Endometrial microvascular endothelial cells (primary cell): ENCODE data around the gene SAA2. TPM values are rescaled to one million over a fixed set of nuclear protein-coding genes. Genes with fewer than 3 reads are reported as not detected.
"Not testable (repeated sequence)": the region's sequence is repeated elsewhere in the genome, so short reads cannot be mapped to it uniquely, and the experiment has no call there.

Source experiments
- in situ Hi-C: cut with HindIII; loops from 2 replicates; pipeline ENCODE4 v1.10.0; 2017; ENCODE audit warnings: low sequenced_read_pairs, low pct_unique_long_range_greater_than_20kb; ENCODE audit errors: inconsistent ontology term
- total RNA-seq: library from RNA; depleted of rRNA; stranded (reverse); fragments of >200 nt; gene quantifications from one replicate; pipeline ENCODE4 v1.2.3, GENCODE V29; 2015; ENCODE audit errors: inconsistent ontology term

The SAA2 gene
- total RNA-seq, 1 donor from 2014 or later = not detected

DNA sequence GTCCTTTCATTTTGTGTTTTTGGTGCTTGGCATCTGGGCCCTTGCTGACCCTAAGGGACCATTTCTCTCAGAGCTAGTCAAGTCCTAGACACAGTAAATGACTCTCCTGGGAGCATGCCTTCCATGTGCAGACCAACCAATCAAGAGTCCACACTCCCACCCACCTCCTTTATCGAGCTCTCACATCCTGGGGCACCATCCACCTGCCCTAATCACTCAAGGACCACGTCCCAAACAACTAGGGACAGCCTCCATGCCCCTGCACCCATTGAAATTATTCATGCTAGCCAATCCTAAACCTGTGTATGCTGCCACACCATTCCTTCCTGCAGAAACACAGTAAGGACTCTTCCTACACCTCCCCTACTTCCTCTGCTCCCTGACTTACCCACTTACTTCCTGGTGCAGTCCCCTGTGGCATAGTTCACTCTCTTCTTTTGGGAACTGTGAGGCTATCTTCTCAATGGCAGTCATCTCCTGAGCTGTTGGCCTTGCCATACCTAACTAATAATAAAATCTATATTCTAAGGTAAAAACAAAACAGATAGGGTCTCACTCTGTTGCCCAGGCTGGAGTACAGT, 6.4 kb upstream of the SAA2 start:
- in situ Hi-C loops = no loop called here

DNA sequence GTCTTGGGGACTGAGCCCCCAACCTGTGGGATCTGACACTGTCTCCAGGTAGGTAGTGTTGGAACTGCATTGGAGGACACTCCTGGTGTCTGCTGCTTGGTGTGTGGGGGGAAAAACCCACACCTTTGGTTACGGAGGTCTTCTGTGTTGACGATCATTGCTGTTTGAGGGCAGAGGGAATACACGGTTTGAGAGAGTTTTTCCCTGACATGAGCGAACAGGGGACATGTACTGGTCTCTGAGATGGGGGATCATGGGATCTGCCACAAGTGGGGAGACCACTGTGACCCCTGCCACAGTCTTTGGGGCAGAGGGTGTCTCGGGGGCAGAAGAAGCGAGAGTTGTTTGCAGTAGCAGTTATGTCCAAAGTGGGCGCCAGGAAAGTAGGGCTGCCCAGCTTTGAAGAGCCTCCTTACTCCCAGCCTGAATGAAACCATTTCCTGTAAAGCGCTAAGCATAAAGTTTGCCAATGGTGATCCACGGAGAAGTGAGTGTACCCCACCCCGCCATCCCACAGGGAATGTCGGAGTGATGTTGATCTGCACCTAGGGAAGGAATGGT, 5.4 kb upstream of the SAA2 start:
- in situ Hi-C loops = no loop called here

DNA sequence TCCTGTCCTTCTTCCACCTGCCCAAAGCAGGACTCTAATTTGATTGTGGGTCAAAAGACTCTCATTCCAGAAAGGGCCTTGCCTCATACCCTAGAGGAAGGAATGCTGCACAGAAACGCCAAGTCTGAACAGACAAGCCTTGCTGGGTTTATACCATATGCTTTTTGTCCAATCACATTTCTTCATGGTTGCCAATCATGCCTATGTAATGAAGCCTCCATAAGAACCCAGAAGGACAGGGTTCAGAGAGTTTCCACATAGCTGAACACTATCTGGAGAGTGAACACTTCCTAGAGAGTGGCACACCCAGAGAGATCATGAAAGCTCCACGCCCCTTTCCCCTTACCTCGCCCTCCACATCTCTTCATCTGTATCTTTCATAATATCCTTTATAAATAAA, 4.8 kb upstream of the SAA2 start:
- in situ Hi-C loops = no loop called here

GRCh38 chr11:18247191-18247581, 1.3 kb downstream of the SAA2 start:
- in situ Hi-C loops = not testable (repeated sequence)

DNA sequence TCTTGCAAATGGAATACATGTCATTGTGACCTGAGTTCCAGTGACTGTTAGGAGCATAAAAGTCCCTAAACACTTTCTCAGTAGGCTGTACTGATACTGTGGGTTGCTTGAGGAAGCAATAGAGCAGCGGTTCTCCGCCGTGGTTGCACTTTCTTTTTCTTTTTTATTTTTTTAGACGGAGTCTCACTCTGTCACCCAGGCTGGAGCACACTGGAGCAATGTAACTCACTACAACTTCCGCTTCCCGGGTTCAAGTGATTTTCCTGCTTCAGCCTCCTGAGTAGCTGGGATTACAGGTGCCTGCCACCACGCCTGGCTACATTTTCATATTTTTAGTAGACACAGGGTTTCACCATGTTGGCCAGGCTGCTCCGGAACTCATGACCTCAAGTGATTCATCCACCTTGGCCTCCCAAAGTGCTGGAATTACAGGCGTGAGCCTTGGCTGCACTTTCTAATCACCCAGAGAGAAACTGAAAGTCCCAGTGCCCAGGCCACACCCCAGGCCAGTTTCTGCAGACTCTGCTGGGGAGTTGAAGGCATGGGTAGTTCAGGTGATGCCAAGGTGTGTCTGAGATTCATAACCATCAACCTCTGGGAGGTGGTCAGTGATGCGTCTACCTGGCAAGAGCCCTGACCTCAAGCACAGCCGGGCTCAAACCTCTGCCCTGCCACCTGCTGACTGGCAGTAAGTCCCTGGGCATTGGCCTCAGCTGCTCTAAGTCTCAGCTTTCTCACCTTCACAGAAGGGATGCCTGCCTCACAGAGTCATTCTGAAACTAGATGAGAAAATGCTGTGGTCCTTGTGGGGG, 1.9 kb downstream of the SAA2 start:
- in situ Hi-C loops = not testable (repeated sequence)

DNA sequence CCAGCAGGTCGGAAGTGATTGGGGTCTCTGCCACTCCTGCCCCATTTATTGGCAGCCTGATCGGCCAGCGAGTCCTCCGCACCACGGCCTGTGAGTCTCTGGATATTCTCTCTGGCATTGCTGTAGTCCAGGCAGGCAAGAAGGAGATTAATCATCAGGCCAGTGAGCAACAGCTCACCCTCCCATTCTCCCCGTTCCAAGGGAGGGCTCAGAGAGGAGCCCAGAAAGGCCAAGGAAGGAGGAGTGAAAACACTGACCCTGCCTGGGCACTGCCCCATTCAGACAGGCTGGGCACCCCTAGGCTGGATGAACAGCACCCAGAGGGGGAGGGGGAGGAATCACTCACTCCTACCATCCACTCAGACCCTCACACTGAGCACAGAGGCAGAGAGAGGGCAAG, 3.1 kb downstream of the SAA2 start:
- in situ Hi-C loops = no loop called here

DNA sequence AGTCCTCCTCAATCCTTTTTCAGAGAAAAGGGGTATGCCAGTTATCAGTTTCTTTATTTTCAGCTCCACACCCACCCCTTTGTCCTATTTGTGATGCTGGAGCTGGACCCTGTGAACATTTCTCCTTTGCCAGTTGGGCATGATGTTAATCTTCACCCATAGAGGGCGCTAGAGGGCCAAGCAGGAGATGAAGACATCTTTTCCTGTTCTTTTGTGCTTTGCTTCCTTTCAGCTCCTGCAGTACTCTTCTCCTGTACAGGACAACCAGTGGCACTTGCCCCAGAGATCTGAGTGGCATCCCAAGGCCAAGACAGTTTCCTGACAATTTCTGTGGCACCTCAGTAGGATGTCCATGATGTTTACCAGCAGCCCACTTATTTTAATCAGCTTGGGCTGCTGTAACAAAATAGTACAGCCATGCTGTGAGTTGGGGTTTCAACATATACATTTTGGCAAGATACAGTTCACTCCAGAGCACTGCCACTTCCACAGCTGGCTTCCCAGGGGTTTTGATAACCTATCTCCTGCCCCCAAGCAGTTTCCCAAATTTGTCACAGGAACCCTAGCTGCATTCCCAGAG, 4.6 kb downstream of the SAA2 start:
- in situ Hi-C loops = no loop called here

DNA sequence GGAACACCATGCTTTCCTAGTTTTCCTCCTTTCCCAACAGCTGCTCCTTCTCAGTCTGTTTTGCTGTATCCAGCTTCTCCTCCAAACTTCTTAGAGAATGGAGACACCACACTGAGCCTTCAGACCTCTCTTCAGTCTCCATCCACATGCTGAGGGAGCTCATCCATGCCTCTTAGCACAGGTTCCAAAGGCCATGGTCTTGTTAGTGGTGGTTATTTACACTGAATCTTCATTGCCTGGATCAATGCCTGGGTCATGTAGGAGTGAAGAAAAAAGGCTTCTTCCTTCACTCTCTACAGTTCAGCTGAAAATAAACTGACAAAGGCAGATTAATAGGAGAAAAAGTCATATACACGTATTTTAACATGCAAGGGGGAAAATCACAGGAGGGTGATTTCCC, 8.8 kb downstream of the SAA2 start:
- in situ Hi-C loops = no loop called here

DNA sequence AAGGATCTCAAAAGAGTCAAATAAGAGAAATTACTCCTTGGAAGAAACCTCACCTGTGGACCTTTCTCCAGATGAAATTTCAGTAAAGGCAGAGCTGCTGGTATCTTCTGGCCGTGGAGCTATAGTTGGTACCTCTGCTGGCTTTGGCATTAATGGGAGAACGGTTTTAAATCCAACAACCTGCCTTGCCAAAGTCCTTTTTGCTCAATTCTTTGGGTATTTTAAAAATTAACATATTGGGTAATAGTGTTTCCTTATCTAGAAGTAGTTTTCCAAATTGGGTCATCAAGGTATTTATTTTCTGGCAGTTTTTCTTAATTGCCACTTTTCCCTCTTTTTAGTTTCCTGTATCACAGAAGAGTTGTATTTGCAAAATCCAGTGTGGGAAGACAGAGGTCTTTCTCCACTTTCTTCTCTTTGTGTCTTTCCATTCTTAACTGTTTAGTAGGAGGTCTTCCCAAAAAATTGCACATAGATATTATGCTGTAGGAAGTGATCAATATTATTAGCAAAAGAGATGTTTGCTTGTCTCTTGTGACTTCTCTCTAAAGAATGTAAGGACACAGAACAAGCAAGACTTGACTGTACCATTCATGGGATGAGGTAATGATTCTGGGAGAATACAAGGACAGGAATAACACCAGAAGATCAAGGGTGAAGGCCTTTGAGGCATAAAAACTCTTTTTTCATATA, 11.7 kb downstream of the SAA2 start, which contains the start of gene SAA4:
Gene SAA4, minus strand, starts transcription at position 139 of the 693 bp plus-strand sequence. CDS start 876 bp downstream, outside the sequence.
- in situ Hi-C loops = no loop called here

- in situ Hi-C loops = no loop called here
These were observed 12.8 kb downstream of the SAA2 start for GRCh38 chr11:18235394-18236334.

- in situ Hi-C loops = no loop called here
These were observed 14.6 kb downstream of the SAA2 start for GRCh38 chr11:18233912-18234311.

- in situ Hi-C loops = no loop called here
These were observed 17.6 kb downstream of the SAA2 start for GRCh38 chr11:18230859-18231258.

- in situ Hi-C loops = no loop called here
These were observed 19.0 kb downstream of the SAA2 start for GRCh38 chr11:18229501-18229900.

DNA sequence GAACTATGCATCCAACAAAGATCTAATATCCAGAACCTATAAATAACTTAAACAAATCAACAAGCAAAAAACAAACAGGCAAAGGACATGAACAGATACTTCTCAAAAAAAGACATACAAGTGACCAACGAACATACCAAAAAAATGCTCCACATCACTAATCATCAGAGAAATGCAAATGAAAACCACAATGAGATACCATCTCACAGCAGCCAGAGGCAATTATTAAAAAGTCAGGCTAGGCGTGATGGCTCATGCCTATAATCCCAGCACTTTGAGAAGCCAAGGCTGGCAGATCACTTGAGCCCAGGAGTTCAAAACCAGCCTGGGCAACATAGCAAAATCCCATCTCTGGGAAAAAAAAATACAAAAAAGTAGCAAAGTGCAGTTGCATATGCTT, 22.6 kb downstream of the SAA2 start:
- in situ Hi-C loops = no loop called here

DNA sequence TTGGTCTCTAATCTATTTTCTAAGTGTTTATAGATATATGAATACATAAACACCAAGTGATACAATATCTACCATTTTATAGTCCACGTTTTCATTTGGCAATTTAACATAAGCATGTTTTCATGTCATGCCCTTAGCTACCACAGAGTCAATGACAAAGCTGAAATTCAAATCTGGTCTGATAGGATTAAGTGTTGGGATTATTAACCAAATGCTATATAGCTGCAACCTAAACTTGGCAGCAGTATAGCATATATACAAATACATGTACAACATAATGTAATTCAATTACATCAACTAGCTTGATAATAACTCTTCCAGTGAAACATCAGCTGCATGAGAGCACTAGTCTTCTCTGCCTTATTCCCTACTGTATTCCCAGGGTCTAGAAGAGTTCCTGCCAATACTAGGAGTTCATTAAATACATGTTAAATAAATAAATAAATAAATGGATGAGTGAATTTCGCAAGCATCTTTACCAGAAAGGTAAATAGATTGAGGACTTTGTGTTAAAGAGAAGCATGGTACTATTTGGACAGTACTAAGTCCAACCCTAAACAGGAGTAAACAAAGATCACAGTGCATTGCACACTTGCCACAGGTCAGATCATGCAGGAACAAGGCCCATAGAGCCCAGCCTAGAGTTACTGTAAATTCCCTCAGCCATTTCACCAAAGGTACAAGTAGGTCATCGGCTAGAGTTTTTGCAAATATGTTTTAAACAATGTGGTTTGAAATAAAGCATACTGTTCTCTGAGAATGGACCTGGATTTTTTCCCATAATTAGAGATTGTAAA, 24.7 kb downstream of the SAA2 start:
- in situ Hi-C loops = no loop called here

DNA sequence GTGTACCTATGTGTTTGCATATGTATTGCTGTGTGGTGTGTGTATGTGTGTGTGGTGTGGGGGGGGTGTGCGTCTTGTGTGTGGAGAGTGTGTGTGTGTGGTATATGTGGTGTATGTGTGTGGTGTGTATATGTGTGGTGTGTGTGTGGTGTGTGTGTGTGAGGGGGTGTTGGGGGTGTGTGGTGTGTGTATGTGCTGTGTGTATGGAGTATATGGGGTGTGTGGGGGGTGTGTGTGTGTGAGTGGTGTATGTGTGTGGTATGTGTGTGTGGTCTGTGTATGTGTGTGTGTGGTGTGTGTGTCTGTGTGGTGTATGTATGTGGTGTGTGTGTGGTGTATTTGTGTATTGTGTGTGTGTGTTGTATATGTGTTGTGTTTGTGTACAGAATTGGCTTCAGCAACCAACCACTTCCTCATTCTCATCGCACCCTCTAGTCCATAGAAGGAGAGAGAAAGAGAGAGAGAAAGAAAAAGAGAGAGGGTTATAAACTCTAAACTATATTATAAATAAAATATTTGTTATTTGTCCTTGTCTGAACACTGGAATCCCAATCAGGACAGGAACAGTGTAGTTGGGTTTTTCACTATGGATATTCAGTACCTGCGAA, 25.6 kb downstream of the SAA2 start:
- in situ Hi-C loops = no loop called here

DNA sequence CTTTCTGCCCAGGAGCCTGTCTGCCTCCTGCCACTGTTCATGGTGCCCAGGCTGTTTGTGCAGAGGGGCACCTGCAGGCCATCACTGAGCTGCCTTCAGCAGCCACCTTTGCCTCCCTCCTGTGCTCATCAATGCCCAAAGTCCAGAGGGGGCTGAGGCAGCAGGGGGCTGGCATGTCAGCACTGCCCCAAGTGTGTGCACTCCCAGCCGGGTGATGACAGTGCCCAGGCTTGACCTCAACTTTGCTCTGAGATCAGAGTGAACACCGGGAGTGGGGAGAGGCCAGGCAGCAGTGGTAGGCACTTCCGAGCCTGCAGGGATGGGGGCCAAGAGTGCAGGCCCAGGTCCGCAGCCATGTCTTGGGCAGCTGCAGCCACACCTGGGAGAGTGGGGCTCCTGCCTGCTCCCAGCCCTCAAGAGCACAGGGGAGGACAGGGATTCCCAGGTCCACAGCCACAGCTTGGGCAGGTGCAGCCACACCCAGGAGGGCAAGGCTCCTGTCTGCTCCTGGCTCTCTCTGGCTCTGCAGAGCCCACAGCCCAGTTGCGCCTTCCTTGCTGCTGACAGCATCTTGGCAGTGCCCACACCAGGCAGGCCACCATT, 27.1 kb downstream of the SAA2 start:
- in situ Hi-C loops = no loop called here
